Type B pancreatic cell (in vitro differentiated cells): Measurements from ENCODE around the gene UBL5. TPM values are rescaled to one million over a fixed set of nuclear protein-coding genes. Genes with fewer than 3 reads are reported as not detected.

Source experiments
- DNase-seq: peaks from one replicate; pipeline ENCODE4 v3.0.0; 2021; ENCODE audit warnings: mixed read lengths; ENCODE audit not compliant: unreplicated experiment; ENCODE audit errors: extremely low spot score
- H3K27ac Mint-ChIP-seq: 2 replicates; pipeline ENCODE4 v1.8.0; 2021; ENCODE audit warnings: mild to moderate bottlenecking, mixed read lengths
- H3K27me3 Mint-ChIP-seq: 2 replicates; pipeline ENCODE4 v1.8.0; 2021; ENCODE audit warnings: mixed read lengths
- H3K36me3 Mint-ChIP-seq: 2 replicates; pipeline ENCODE4 v1.8.0; 2021; ENCODE audit warnings: mixed read lengths
- H3K4me1 Mint-ChIP-seq: one replicate; pipeline ENCODE4 v1.8.0; 2021; ENCODE audit warnings: mixed read lengths; ENCODE audit not compliant: unreplicated experiment
- H3K4me3 Mint-ChIP-seq: 2 replicates; pipeline ENCODE4 v1.8.0; 2021; ENCODE audit warnings: mild to moderate bottlenecking, mixed read lengths
- H3K9me3 Mint-ChIP-seq: 2 replicates; pipeline ENCODE4 v1.8.0; 2021; ENCODE audit warnings: mixed read lengths
- total RNA-seq: library from RNA; stranded (reverse); gene quantifications from 2 replicates; pipeline ENCODE4 v1.2.1, GENCODE V29; 2021; ENCODE audit warnings: low replicate concordance
- TF ChIP-seq, protein P1 (sequence below): fragments of 200-600 bp; sonication (generic); conservative IDR thresholded peaks from 2 replicates; pipeline ENCODE4 v1.5.0; 2021; ENCODE audit warnings: antibody characterized with exemption, mild to moderate bottlenecking

The UBL5 gene
- total RNA-seq, 1 donor from 2014 or later, result 347 TPM

DNA sequence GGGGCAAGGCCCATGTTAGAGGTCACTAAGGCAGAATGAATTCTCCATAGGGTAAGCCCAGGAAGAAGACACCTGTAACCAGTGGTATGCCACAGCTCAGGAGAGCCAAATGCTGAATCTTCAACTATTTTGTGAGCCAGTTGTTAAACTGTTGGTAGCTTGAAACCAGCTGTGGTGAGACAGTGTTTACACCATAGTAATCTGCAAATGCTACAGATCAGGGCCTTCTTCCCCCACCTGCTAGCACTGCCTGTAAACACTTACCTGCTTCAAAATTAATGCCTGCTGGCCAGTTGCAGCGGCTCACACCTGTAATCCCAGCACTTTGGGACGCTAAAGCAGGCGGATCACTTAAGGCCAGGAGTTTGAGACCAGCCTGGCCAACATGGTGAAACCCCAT, 20.9 kb upstream of the UBL5 start:
- DNase-seq, result no peak
- Mint-ChIP-seq H3K4me3 (no peak overlapping the region), H3K36me3 (peaks cover 8% of the 10 kb centered on the region), H3K27me3 (no peaks in the 10 kb centered on the region), H3K27ac (no peak overlapping the region), H3K4me1 (no peaks in the 10 kb centered on the region), H3K9me3 (no peaks in the 10 kb centered on the region)
- TF ChIP-seq, protein P1, sequence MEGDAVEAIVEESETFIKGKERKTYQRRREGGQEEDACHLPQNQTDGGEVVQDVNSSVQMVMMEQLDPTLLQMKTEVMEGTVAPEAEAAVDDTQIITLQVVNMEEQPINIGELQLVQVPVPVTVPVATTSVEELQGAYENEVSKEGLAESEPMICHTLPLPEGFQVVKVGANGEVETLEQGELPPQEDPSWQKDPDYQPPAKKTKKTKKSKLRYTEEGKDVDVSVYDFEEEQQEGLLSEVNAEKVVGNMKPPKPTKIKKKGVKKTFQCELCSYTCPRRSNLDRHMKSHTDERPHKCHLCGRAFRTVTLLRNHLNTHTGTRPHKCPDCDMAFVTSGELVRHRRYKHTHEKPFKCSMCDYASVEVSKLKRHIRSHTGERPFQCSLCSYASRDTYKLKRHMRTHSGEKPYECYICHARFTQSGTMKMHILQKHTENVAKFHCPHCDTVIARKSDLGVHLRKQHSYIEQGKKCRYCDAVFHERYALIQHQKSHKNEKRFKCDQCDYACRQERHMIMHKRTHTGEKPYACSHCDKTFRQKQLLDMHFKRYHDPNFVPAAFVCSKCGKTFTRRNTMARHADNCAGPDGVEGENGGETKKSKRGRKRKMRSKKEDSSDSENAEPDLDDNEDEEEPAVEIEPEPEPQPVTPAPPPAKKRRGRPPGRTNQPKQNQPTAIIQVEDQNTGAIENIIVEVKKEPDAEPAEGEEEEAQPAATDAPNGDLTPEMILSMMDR, result no peak

DNA sequence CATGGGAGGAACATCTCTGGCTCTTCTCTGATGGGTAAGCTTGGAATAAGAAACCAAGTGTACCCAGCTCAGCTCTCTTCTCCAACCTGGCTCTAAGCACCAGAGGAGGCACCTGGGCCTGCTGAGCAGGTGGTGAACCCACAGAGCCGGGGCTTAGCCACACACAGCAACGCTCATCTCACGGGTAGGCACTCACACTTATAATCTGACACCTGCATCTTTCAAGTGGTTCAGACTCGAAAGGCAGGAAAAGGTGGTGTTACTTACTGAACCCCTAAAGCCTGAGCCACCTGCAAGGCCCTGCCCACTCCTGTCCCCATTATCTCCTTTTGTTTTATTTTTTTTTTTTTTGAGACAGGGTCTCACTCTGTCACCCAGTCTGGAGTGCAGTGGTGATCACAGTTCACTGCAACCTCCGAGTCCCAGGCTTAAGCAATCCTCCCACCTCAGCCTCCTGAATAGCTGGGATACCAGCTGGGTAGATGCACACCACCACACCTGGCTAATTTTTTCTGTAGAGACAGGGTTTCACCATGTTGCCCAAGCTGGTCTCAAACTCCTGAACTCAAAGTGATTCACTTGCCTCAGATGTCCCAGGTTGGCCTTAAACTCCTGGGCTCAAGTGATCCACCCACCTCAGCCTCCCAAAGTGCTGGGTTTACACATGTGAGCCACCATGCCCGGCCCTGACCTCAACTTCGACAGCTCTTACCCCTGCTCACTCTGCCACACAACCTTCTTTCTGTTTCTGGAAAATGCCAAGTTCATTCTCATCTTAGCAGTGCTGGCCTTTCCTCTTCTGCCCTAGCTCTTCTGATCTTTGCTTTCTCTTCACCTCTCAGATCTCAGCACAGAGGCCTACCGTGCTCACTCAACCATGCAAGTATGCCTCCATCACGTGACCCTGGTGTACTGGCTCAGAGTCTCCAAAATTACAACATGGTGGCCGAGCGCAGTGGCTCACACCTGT, 18.6 kb upstream of the UBL5 start:
- Mint-ChIP-seq H3K27me3 (no peaks in the 10 kb centered on the region), H3K27ac (no peak overlapping the region), H3K4me1 (no peaks in the 10 kb centered on the region), H3K4me3 (no peak overlapping the region), H3K36me3 (peaks cover 7% of the 10 kb centered on the region), H3K9me3 (no peaks in the 10 kb centered on the region)
- DNase-seq, result no peak
- TF ChIP-seq, protein P1, result no peak

DNA sequence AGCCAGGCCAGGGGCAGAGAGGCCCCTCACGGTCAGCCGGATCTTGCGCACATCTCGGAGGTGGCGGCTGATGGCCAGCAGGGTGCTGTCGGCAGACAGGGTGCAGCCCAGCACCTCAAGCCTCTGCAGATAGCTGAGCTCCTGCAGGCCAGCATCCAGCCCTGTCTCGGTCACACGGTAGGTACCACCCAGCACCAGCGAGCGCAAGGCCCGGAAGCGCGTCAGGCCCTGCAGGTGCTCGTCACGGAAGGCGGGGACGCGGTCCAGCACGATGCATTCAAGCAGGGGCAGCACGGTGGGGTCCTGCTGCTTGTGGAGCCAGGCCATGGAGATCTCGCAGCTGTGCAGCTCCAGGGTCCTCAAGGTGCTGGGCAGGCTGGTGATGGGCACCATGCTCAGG, 16.6 kb upstream of the UBL5 start:
- H3K27ac Mint-ChIP-seq, result no peak overlapping the region
- H3K4me3 Mint-ChIP-seq, result no peak overlapping the region
- no peaks in the 10 kb centered on the region for H3K4me1 Mint-ChIP-seq
- peaks cover 8% of the 10 kb centered on the region for H3K36me3 Mint-ChIP-seq
- H3K9me3 Mint-ChIP-seq, result no peaks in the 10 kb centered on the region
- TF ChIP-seq, protein P1, result no peak
- no peaks in the 10 kb centered on the region for H3K27me3 Mint-ChIP-seq
- no peak for DNase-seq

DNA sequence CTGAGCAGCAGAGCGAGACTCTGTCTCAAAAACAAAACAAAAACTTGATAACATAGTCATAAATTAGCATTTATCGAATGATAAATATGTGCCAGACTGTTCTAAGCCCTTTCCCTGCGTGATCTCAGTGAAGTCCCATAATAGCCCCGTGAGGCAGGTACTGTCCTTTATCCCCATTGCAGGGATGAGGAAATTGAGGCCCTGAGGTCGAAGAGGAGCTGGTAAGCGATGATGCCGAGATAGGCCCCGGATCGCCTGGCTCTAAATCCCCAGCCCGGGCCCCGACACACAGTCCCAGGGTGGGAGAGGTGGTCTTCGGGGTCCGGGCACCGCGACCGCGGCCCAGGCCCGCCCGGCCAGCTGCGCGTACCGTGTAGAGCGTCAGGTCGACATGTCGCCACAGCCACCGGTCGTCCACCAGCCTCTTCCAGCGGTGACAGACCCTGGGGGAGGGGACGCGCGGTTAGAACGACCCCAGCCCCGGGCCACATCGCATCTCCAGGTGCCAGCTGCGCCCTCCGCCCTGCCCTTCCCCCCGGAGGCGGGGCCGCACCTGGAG, 9.5 kb upstream of the UBL5 start:
- Mint-ChIP-seq H3K36me3 (peaks cover 15% of the 10 kb centered on the region), H3K4me3 (peak overlapping the region; percentile 93), H3K4me1 (peaks cover 25% of the 10 kb centered on the region), H3K27ac (peak overlapping the region; percentile 98), H3K9me3 (no peaks in the 10 kb centered on the region), H3K27me3 (no peaks in the 10 kb centered on the region)
- DNase-seq, result peak; percentile 72
- TF ChIP-seq, protein P1, result no peak

DNA sequence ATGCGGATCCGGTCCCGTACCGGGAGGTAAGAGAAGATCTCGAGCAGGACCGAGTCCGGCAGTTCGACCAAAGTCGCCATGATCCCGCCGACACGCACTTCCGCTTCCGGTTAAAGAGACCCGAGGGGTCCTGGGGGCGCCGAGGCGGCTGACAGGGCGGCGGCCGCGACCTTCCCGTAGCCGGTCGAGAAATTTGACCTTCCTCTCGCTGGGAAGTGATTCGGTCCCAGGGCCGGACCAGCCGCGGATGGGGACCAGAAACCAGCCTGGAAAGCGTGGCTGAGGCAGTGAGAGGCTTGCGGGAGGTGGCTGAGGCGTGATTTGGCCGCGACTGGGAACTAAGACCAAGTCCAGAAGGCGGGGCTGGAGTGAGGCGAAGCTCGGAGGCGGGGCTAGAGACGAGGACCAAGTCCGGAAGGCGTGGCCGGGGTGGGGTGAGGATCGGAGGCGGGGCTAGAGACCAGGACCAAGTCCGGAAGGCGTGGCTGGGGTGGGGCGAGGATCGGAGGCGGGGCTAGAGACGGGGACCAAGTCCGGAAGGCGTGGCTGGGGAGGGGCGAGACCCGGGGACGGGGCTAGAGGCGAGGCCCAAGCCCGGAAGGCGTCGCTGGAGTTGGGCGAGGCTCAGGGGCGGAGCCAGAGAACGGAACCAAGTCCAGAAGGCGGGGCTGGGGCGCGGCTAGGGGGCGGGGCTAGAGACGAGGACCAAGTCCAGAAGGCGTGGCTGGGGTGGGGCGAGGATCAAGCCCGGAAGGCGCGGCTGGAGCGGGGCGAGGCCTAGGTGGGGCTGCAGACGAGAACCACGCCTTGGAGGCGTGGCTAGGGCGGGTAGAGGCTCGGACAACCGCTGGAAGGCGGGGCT, 8.8 kb upstream of the UBL5 start, which contains the start of gene FBXL12:
FBXL12 (minus strand) TSS at position 346 of the 862 bp plus-strand sequence; CDS start at position 80, 266 bp downstream.
- no peaks in the 10 kb centered on the region for H3K9me3 Mint-ChIP-seq
- TF ChIP-seq, protein P1, result no peak
- peak within 1 kb of the TSS; percentile 93 for H3K4me3 Mint-ChIP-seq
- H3K27ac Mint-ChIP-seq, result peak within 1 kb of the TSS; percentile 98
- peak; percentile 100 for DNase-seq
- peaks cover 12% of the 10 kb centered on the region for H3K36me3 Mint-ChIP-seq
- no peaks in the 10 kb centered on the region for H3K27me3 Mint-ChIP-seq
- peaks cover 25% of the 10 kb centered on the region for H3K4me1 Mint-ChIP-seq
